ENCODE results near the gene ARFRP1.

The ARFRP1 gene

DNA sequence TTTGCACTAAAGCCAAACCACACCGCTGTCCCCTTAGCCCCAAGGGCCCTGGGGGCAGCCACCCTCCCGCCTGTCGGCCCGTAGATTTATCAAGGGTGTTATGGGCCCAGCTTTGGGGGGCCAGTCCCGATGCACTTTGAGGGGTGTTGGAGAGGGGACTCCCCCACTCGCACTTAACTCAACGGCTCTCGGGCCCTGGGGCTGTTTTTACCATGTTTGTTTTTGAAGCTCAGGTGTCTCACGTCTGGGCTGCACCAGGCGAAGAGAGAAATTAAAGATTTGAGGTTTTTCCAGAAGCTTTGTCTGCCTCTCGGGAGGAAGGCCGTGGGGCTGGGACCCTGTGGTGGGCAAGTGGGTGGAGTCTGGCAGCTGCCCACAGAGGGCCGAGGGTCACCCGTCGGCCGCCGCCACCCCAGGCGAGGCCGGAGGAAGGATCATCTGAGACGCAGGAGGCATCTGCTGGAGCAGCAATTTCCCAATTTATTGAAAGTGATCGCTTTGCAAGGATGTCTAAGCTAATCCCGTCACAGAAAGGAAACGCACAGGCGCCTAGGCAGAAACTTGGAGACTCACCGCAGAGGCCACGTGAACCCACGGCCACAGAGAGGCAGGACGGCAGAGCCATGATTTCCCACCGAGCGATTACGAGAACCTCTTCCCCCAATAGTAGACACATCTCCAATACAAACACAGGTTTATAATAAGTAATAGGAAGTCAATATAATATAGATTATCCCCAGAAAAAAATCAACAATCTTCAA is 35.6 kb upstream of the ARFRP1 start:
- no peak for FAIRE-seq

DNA sequence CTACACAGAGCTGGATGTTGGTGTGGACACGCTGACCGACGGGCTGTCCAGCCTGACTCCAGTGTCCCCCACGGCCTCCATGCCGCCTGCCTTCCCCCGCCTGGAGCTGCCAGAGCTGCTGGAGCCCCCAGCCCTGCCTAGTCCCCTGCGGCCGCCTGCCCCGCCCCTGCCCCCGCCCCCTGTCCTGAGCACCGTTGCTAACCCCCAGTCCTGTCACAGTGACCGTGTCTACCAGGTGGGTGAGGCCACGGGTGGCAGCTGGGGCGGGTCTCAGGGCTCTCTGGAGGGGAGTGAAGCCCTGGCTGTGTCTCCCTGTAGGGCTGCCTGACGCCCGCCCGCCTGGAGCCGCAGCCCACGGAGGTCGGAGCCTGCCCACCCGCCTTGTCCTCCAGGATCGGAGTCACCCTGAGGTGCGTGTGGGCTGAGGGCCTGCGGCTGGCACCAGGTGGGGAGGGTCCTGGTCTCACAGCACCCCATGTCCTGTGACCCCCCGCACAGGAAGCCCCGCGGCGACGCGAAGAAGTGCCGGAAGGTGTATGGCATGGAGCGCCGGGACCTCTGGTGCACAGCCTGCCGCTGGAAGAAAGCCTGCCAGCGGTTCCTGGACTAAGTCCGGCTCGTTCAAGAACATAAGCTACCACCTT is 34.7 kb upstream of the ARFRP1 start:
- no peak for FAIRE-seq

DNA sequence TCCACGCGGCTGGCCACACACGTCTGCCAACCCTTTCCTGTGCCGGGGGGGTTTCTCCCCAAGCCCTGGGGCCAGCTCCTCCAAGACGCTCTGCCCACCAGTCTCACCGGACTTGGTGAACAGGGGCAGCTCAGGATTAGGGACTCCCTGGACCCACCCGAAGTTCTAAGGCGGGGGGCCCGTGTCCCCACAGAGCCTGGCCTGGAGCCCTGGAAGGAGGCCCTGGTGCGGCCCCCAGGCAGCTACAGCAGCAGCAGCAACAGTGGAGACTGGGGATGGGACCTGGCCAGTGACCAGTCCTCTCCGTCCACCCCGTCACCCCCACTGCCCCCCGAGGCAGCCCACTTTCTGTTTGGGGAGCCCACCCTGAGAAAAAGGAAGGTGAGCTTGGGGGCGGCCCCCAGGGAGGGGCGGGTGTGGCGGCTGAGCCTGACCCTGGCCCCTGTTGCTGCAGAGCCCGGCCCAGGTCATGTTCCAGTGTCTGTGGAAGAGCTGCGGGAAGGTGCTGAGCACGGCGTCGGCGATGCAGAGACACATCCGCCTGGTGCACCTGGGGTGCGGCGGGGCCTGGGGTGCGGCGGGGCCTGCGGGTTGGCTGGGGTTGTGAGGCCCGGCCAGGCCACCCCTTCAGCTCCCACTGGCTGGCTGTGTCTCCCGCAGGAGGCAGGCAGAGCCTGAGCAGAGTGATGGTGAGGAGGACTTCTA is 34.1 kb upstream of the ARFRP1 start:
- FAIRE-seq: no peak

DNA sequence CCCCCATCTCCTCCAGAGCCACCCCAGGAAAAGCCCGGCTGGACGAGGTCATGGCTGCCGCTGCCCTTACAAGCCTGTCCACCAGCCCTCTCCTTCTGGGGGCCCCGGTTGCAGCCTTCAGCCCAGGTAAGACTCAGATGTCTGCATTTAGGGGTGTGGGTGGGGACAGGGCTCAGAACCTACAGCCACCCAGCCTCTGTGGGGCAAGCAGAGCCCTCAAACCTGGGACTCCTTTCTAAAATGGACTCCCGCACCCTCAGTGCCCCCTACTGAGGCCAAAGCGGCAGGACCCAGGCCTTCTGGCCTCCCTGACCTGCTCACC is 33.5 kb upstream of the ARFRP1 start:
- FAIRE-seq: no peak

DNA sequence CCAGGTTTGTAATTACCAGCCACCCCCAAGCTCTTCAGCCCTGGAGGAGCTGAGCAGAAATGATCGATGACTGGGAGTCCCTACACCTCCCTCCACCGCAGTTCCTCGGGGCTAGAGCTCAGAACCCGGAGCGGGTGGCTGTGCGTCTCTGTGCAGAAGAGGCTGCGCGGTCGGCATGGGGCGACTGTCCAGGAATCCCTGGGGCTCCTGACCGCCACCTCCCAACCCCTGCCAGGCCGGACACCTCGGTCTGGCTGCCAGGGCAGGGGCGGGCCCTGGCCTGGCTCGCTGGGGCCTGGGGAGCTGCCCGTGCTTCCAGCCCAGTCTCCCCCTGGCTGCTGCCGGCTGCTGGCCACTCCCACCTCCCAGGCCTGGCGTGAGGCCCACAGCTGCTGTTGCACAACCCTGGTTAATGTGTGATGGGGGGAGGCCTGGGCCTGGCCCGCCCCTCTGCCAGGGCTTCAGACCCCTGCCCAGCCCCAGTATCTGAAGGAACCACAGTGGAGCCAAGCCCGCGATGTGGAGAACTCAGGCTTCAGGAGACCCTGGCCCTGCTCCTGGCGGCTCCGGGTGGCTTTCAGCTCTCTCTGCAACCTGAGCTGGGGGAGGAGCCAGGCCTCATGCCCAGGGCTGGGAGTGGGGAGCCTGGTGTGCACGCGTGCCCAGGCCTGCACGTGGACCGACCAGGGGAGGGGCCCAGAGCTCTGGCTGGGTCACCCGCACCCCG is 33.0 kb upstream of the ARFRP1 start:
- FAIRE-seq: no peak

DNA sequence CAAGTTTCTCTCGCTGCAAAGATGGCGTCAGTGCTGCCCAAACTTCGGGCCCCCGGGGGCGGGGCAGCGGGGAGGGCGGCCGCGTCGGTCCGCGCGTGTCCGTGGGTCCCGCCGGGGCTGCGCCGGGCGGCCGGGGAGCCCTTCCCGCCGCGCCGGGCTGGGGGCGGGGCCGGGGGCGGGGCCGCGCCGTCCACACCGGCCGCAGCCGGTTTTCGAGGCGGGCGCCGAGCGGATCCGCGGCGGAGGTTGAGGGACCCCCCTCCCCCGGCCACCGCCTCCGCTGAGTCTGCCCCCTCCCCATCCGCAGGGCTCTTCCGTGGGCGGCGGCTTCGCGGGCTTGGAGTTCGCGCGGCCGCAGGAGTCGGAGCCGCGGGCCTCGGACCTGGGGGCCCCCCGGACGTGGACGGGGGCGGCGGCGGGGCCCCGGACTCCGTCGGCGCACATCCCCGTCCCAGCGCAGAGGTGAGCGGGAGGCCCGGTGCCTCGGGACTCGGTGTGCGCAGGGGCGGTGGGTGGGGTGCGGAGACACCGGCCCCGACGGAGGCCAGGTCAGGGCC is 32.4 kb upstream of the ARFRP1 start:
- FAIRE-seq: no peak

DNA sequence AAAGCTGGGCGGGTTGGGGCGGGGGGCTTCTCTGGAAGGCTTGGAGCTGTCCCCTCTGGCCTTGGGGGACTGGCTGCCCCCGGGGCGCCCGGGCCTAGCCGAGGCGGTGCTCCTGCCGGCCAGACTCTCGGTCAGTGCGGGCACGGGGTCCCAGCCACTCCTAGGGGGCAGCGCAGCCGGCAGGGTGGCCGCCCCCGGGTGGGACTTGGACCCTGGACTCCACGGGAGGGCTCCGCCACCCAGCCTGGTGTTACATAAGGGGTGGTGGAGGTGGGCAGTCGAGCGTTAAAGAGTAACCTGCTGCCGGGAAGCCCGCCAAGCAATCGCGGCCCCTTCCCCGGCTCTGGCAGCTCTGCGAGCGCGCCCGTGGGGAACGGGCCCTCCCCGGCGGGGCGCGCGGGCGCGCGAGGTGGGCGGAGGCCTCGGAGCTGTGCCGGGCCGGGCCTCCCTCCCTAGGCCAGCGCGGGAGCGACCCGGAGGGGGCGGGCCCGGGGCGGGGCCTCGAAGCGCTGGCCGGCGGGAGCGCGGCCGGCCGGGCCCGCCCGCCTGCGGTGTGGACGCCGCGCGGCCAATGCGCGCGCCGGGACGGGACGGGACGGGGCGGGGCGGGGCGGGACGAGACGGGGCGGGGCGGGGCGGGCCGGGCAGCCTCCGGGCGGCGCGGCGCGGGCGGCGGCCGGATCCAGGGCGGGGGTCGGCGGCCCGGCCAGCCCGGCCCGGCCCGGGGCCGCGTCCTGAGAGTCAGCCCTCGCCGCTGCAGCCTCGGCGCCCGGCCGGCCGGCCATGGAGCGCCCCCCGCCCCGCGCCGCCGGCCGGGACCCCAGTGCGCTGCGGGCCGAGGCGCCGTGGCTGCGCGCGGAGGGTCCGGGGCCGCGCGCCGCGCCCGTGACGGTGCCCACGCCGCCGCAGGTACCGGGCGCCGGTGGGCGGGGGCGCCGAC is 31.6 kb upstream of the ARFRP1 start, which contains the start of gene SLC2A4RG:
Gene SLC2A4RG, plus strand, starts transcription at position 647 of the 940 bp plus-strand sequence. Its CDS starts 137 bp downstream, at position 784.
- no peak for FAIRE-seq

DNA sequence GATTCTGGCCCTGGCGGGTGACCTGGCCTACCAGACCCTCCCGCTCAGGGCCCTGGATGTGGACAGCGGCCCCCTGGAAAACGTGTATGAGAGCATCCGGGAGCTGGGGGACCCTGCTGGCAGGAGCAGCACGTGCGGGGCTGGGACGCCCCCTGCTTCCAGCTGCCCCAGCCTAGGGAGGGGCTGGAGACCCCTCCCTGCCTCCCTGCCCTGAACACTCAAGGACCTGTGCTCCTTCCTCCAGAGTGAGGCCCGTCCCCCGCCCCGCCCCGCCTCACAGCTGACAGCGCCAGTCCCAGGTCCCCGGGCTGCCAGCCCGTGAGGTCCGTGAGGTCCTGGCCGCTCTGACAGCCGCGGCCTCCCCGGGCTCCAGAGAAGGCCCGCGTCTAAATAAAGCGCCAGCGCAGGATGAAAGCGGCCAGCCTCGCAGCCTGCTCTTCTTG is 30.9 kb upstream of the ARFRP1 start:
- no peak for FAIRE-seq

DNA sequence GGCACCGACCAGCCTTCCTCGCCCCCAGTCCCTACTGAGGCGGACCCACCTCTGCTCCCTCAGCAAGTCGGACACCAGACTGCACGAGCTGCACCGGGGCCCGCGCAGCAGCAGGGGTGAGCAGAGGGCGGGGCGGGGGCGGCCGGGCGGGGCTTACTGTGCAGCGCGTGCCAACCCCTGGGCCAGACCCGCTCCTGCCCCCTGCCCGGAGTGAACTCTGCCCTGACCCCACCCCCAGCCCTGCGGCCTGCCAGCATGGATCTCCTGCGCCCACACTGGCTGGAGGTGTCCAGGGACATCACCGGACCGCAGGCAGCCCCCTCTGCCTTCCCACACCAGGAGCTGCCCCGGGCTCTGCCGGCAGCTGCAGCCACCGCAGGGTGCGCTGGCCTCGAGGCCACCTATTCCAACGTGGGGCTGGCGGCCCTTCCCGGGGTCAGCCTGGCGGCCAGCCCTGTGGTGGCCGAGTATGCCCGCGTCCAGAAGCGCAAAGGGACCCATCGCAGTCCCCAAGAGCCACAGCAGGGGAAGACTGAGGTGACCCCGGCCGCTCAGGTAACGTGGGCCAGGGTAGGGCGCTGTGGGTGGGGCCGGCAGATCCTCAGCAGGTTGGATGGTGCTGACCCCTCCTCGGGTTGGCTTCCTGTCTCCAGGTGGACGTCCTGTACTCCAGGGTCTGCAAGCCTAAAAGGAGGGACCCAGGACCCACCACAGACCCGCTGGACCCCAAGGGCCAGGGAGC is 30.3 kb upstream of the ARFRP1 start:
- no peak for FAIRE-seq

DNA sequence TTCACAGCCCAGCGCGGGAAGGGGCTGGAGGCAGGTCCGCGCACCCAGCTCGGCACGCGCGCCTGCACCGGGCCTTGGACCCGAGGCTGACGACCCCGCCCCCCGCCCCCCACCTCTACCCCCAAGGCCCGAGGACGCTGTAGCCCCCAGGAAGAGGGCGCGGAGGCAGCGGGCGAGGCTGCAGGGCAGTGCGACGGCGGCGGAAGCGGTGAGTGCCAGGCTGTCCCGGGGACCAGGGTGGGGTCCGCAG is 29.8 kb upstream of the ARFRP1 start:
- no peak for FAIRE-seq

DNA sequence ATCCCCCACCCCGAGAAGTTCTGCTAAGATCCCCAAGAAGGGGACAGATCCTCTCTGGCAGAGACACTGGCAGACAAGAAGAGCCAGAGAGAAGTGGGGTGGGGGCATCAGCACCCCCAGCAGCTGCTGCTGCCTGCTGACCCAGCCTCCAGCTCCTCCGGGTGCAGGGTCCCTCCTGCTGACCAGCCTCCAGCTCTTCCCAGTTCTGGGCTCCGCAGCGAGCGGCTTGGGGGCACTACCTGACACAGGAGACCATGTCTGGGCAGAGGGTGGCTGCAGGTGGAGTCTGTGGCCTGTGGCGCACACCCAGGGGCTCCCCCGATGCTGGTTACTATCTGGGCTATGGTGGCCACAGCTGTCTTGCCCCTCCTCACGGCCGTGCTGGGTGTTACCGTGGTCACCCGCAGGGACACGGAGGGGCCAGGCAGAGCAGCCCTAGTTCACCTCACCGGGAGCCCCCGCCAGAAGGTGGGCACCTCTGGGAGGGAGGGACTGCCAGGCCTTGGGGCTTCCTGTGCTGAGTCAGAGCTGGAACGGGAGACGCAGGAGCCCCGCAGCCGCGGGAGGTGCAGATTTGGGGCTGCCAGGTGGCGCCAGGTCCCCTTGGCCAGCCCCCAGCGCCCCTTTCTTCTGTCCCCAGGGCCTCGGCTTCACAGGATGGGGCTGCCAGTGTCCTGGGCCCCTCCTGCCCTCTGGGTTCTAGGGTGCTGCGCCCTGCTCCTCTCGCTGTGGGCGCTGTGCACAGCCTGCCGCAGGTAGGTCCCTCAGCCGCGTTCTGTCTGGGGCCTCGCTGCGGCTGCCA is 29.3 kb upstream of the ARFRP1 start:
- no peak for FAIRE-seq

DNA sequence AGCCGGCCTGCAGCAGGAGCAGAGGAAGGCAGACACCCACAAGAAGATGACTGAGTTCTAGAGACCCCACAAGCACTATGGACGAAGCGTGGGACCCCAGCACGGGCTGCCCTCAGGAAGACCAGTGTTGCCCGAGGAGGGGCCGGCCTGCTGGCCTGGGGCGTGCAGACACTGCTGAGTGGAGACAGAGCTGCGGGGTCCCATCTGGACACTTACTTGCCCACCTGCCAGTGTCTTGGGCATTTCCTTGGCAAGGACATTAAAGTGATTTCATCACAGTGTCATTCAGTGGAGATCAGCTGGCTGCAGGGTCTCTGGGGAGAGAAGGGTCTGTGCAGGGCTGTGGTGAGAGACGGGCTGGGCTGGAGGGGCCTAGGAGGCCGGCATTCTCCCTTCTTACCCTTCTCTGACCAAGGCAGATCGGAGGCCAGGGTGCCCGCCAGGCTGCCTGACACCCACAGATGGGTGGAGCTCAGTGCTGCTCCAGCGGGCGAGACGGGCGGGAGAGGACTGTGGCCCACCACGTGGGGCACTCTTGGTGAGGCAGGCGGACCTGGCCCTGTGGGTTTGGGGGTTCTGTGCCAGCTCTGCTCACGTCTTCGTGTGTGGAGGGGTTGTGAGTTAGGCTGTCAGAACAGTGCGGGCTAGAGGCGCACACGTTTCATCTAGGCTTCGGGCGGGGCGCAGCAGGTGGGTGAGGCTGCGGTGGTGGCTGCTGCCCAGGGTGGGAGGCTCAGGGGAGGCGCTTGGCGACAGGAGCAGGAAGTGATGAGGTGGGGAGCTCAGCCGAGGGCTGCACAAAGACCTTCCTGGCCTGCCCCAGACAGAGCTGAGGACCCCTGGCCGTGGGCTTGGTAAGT is 28.3 kb upstream of the ARFRP1 start, which contains the start of gene LIME1:
Gene LIME1, plus strand, starts transcription at position 806 of the 860 bp plus-strand sequence. CDS start 886 bp downstream, outside the sequence.
- no peak for FAIRE-seq

DNA sequence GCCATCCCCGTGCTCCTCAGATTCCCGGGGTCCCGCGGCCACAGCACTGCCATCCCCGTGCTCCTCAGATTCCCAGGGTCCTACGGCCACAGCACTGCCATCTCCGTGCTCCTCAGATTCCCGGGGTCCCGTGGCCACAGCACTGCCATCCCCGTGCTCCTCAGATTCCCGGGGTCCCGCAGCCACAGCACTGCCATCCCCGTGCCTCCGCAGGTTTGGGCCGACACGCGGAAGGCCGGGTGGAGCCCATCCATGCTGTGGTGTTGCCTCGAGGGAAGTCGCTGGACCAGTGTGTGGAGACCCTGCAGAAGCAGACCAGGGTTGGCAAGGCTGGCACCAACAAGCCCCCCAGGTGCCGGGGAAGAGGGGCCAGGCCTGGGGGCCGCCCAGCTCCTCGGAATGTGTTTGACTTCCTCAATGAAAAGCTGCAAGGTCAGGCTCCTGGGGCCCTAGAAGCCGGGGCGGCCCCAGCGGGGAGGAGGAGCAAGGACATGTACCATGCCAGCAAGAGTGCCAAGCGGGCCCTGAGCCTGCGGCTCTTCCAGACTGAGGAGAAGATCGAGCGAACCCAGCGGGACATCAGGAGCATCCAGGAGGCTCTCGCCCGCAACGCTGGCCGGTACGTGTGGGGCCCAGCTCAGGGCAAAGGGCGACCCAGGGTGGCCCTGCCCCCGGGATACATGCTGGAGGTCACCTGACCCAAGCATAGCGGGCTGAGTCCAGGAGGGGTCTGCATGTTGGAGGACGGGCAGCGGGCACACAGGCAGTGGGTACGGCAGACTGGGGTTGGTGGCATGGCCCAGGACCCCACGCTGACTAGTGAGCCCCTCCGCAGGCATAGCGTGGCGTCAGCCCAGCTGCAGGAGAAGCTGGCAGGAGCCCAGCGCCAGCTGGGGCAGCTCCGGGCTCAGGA is 27.4 kb upstream of the ARFRP1 start:
- FAIRE-seq: no peak

DNA sequence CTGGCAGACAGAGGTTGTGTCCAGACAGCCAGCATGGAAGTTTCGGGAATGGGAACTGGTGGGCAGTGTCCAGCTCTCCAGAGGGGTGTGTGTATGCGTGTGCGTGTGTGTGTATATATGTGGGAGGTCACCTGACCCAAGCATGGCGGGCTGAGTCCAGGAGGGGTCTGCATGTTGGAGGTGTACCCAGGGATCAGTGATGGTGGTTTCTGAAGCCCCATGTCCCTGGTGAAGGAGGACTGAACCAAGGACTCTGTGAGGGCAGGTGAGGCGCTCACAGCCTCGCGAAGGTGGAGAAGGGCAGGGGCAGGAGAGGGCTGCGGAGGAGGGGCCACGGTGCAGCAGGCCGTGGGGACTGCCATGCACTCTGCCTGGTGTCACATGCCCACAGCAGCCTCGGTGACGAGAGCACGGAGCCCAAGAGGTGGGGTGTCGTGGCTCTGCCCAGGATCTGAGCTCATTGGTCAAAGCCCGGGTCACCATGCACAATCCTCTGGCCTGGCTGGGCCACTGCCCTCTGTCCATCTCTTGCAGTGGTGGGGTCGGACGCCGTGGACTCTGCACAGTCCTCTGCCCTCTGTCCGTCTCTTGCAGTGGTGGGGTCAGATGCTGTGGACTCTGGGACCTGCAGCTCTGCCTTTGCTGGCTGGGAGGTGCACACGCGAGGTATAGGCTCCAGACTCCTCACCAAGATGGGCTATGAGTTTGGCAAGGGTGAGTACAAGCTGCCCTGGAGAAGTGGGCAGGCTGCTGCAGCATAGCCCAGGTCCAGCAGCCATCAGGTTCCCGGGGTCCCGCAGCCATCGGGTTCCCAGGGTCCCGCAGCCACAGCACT is 26.6 kb upstream of the ARFRP1 start:
- FAIRE-seq: no peak

DNA sequence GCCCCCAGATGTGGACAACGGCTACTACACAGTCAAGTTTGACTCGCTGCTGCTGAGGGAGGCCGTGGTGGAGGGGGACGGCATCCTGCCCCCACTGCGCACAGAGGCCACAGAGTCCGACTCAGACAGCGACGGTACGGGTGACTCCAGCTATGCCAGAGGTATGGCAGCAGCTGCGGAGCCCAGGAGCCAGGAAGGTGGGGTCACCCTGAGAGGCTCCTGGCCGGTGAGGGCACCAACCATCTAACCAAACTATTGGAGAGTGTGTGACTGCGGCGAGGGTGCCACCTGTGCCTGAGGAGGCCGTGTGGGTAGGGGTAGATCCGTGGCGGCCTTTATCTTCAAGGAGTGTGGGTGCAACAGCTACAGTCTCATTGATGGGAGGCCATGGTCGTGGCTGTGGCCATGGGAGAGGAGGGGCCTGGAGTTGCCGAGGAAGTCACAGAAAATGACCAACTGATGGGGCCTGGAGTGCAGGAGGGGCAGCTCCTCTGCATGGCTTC is 25.9 kb upstream of the ARFRP1 start:
- FAIRE-seq: no peak

DNA sequence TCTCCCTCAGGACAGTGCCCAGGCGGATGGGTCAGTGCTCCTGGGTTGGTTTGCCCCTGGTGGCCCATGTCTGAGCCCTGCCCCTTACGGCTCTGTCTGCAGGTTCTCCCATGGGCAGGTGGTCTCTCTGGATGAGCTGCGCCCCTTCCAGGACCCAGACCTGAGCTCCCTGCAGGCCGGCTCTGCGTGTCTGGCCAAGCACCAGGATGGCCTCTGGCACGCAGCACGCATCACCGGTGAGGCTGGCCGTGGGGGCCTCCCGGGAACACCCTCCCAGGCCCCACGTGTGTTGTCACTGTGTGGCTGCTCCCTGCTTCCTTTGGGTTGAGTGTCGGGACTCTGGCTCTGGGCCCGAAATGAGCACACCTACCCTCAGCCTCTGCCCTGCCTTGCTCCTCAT is 25.3 kb upstream of the ARFRP1 start:
- FAIRE-seq: no peak

Measured in A204.1 (cell line).